H1 (cell line): ENCODE data around the gene ASTN2. TPM values are rescaled to one million over a fixed set of nuclear protein-coding genes. Genes with fewer than 3 reads are reported as not detected.

Experiments used
- CTCF ChIA-PET: fragments of 300-600 bp; sonication (Branson Sonifier 250); formaldehyde crosslinking; loops from one replicate; lab custom pipeline; 2021; ENCODE audit not compliant: partially characterized antibody; lab: Charles Lee
- POLR2A ChIA-PET: fragments of 300-600 bp; sonication (Branson Sonifier 250); formaldehyde crosslinking; loops from one replicate; lab custom pipeline; 2021; ENCODE audit warnings: inconsistent platforms; ENCODE audit not compliant: partially characterized antibody; lab: Charles Lee
- DNase-seq, 2 experiments: peaks; one replicate each; pipeline versions ENCODE4 v3.0.0 to v3.0.0-alpha.2; 2010 to 2022; ENCODE audit warnings: low spot score in 2 of 2, low read depth in 1 of 2, mixed read lengths in 1 of 2
- FAIRE-seq: peaks from 2 replicates; lab custom pipeline; 2011; peaks lifted over from hg19 to GRCh38; lab: Jason Lieb, UNC
- H2AFZ ChIP-seq: 2 replicates; pipeline ENCODE4 v1.8.1; 2012; ENCODE audit warnings: low read length, inconsistent platforms
- H2AK5ac ChIP-seq: 2 replicates; pipeline ENCODE4 v1.6.1; 2013; ENCODE audit warnings: low read depth, low read length
- H2BK120ac ChIP-seq: replicated peaks from 2 replicates; pipeline ENCODE3; 2013; ENCODE audit warnings: low read depth, low read length, inconsistent platforms
- H2BK12ac ChIP-seq: 2 replicates; pipeline ENCODE4 v1.6.1; 2013; ENCODE audit warnings: low read depth, low read length
- H2BK15ac ChIP-seq: 2 replicates; pipeline ENCODE4 v1.6.1; 2013; ENCODE audit warnings: low read length
- H2BK20ac ChIP-seq: 2 replicates; pipeline ENCODE4 v1.6.1; 2013; ENCODE audit warnings: low read length
- H2BK5ac ChIP-seq: 2 replicates; pipeline ENCODE4 v1.6.1; 2013; ENCODE audit warnings: low read depth, low read length
- H3K14ac ChIP-seq: 2 replicates; pipeline ENCODE4 v1.6.1; 2013; ENCODE audit warnings: inconsistent platforms; ENCODE audit not compliant: insufficient read length
- H3K18ac ChIP-seq: 2 replicates; pipeline ENCODE4 v1.6.1; 2013; ENCODE audit warnings: low read length; ENCODE audit errors: extremely low read depth
- H3K23ac ChIP-seq: 2 replicates; pipeline ENCODE4 v1.6.1; 2013; ENCODE audit warnings: inconsistent platforms; ENCODE audit not compliant: insufficient read length
- H3K23me2 ChIP-seq: 2 replicates; pipeline ENCODE4 v1.6.1; 2013; ENCODE audit warnings: low read depth, low read length
- H3K27ac ChIP-seq: 2 replicates; pipeline ENCODE4 v1.6.1; 2011; ENCODE audit warnings: low read depth, low read length, inconsistent platforms
- H3K27me3 ChIP-seq, 4 experiments: replicated peaks in 1 of 4; 1 replicate in 1 of 4; 2 replicates in 3 of 4; pipeline versions ENCODE4 v1.6.1 to v1.8.1; 2011 to 2013; ENCODE audit warnings: low read length in 3 of 4, mild to moderate bottlenecking in 3 of 4, inconsistent platforms in 2 of 4, mixed read lengths in 2 of 4, moderate library complexity in 1 of 4; ENCODE audit not compliant: control insufficient read depth in 3 of 4, insufficient read depth in 3 of 4; ENCODE audit errors: extremely low read depth in 1 of 4
- H3K36me3 ChIP-seq, 4 experiments: 2 replicates each; pipeline versions ENCODE4 v1.6.1 to v1.8.1; 2011 to 2013; ENCODE audit warnings: mild to moderate bottlenecking in 4 of 4, low read length in 3 of 4, moderate library complexity in 2 of 4, control low read depth in 1 of 4, inconsistent platforms in 1 of 4; ENCODE audit not compliant: insufficient read depth in 4 of 4, control insufficient read depth in 2 of 4
- H3K4ac ChIP-seq: replicated peaks from 2 replicates; pipeline ENCODE3; 2013; ENCODE audit warnings: low read length, low read depth, mixed read lengths, inconsistent platforms; ENCODE audit not compliant: insufficient read length
- H3K4me1 ChIP-seq, 4 experiments: replicated peaks in 1 of 4; 1 replicate in 1 of 4; 2 replicates in 3 of 4; pipeline versions ENCODE4 v1.6.1 to v1.8.1; 2011 to 2013; ENCODE audit warnings: low read length in 3 of 4, inconsistent platforms in 2 of 4, mixed read lengths in 1 of 4; ENCODE audit not compliant: insufficient read depth in 4 of 4, control insufficient read depth in 3 of 4
- H3K4me2 ChIP-seq, 2 experiments: 2 replicates each; pipeline versions ENCODE4 v1.6.1 to v1.8.1; 2011 to 2013; ENCODE audit warnings: low read depth in 2 of 2, low read length in 2 of 2, control low read depth in 1 of 2, inconsistent platforms in 1 of 2, mild to moderate bottlenecking in 1 of 2; ENCODE audit not compliant: insufficient read depth in 1 of 2
- H3K4me3 ChIP-seq, 4 experiments: fragments of 200-600, 300-600 bp in 1 of 4; sonication (generic), shearing (Covaris generic), sonication (Bioruptor Twin) in 1 of 4; 2 replicates each; pipeline versions ENCODE4 v1.5.1 to v1.8.1; 2011 to 2016; ENCODE audit warnings: low read length in 4 of 4, low read depth in 3 of 4, control low read depth in 2 of 4, inconsistent platforms in 2 of 4, mild to moderate bottlenecking in 2 of 4, mixed read lengths in 1 of 4, moderate library complexity in 1 of 4; ENCODE audit not compliant: insufficient read depth in 2 of 4; ENCODE audit errors: extremely low read depth in 1 of 4
- H3K56ac ChIP-seq: replicated peaks from 2 replicates; pipeline ENCODE3; 2013; ENCODE audit warnings: low read depth, mild to moderate bottlenecking, mixed read lengths, low read length, inconsistent platforms; ENCODE audit not compliant: insufficient read length
- H3K79me1 ChIP-seq: 2 replicates; pipeline ENCODE4 v1.6.1; 2013; ENCODE audit warnings: low read depth, low read length, control low read depth
- H3K79me2 ChIP-seq, 2 experiments: 2 replicates each; pipeline versions ENCODE4 v1.6.1 to v1.8.1; 2012 to 2013; ENCODE audit warnings: low read length in 2 of 2, mild to moderate bottlenecking in 2 of 2, inconsistent platforms in 1 of 2; ENCODE audit not compliant: insufficient read depth in 2 of 2, control insufficient read depth in 1 of 2
- H3K9ac ChIP-seq, 4 experiments: replicated peaks in 1 of 4; 1 replicate in 1 of 4; 2 replicates in 3 of 4; pipeline versions ENCODE4 v1.6.1 to v1.8.1; 2011 to 2013; ENCODE audit warnings: low read depth in 3 of 4, low read length in 3 of 4, control low read depth in 2 of 4, mild to moderate bottlenecking in 2 of 4, moderate library complexity in 2 of 4, inconsistent platforms in 1 of 4; ENCODE audit errors: extremely low read depth in 1 of 4
- H3K9me3 ChIP-seq, 2 experiments: 2 replicates each; pipeline versions ENCODE4 v1.6.1 to v1.8.1; 2012 to 2013; ENCODE audit warnings: mild to moderate bottlenecking in 2 of 2, moderate library complexity in 2 of 2, control low read depth in 1 of 2, inconsistent platforms in 1 of 2, low read depth in 1 of 2, low read length in 1 of 2, mixed read lengths in 1 of 2; ENCODE audit not compliant: insufficient read depth in 2 of 2
- H4K20me1 ChIP-seq, 2 experiments: replicated peaks in 1 of 2; 2 replicates each; pipeline versions ENCODE3 to v1.8.1; 2011 to 2013; ENCODE audit warnings: inconsistent platforms in 2 of 2, low read length in 2 of 2, mild to moderate bottlenecking in 1 of 2; ENCODE audit not compliant: insufficient read depth in 2 of 2, control insufficient read depth in 1 of 2
- H4K5ac ChIP-seq: 2 replicates; pipeline ENCODE4 v1.6.1; 2013; ENCODE audit warnings: low read length, low read depth, mixed read lengths, inconsistent platforms; ENCODE audit not compliant: insufficient read length
- H4K8ac ChIP-seq: 2 replicates; pipeline ENCODE4 v1.8.0; 2013; ENCODE audit warnings: mild to moderate bottlenecking, moderate library complexity, low read length, inconsistent platforms; ENCODE audit not compliant: insufficient read depth; ENCODE audit errors: extremely low read depth
- H4K91ac ChIP-seq: replicated peaks from 2 replicates; pipeline ENCODE3; 2013; ENCODE audit warnings: low read length, mixed read lengths, inconsistent platforms; ENCODE audit not compliant: insufficient read length
- BCL11A ChIP-seq, 2 experiments: IDR thresholded peaks; one replicate each; pipeline ENCODE4 v1.6.1; 2011; ENCODE audit warnings: low read depth in 2 of 2, low read length in 2 of 2, mild to moderate bottlenecking in 2 of 2
- HDAC2 ChIP-seq, 2 experiments: fragments of 300-600 bp in 1 of 2; sonication (generic) in 1 of 2; IDR thresholded peaks; 2 replicates each; pipeline ENCODE4 v1.6.1; 2011 to 2012; ENCODE audit warnings: low read depth in 2 of 2, low read length in 2 of 2, mild to moderate bottlenecking in 2 of 2, moderate library complexity in 2 of 2, borderline replicate concordance in 1 of 2, inconsistent platforms in 1 of 2
- WGBS, 2 experiments: shearing (Covaris generic) in 1 of 2; methylation state at CpG; one replicate each; pipeline versions ENCODE4 v1.1.6 to v1.1.7; 2013 to 2015; ENCODE audit warnings: low lambda C conversion rate in 2 of 2, mixed read lengths in 2 of 2, inconsistent platforms in 1 of 2, low coverage in 1 of 2, missing lambda C conversion rate in 1 of 2; ENCODE audit not compliant: insufficient replicate concordance in 2 of 2, insufficient coverage in 1 of 2, insufficient read length in 1 of 2; ENCODE audit errors: extremely low coverage in 1 of 2, missing lambda C conversion rate in 1 of 2; 5-methylcytosine and 5-hydroxymethylcytosine counted together
- polyA plus RNA-seq, 7 experiments: library from polyadenylated mRNA; depleted of rRNA in 3 of 7; stranded (reverse) in 5 of 7; unstranded in 2 of 7; fragments of >200 nt in 5 of 7; fragments of 200-250 nt in 2 of 7; gene quantifications; 1 replicate in 5 of 7; 2 replicates in 1 of 7; 4 replicates in 1 of 7; pipeline versions ENCODE4 v1.2.1 to v1.2.3, GENCODE V29; 2011 to 2013; ENCODE audit warnings: missing spikeins in 2 of 7, mixed read lengths in 2 of 7
- total RNA-seq: library from RNA; stranded (reverse); fragmentation: NEBNext Ultra II Directional; extraction: Animal tissue kit (Norgen Biotek cat#: 25700); gene quantifications from 2 replicates; pipeline ENCODE4 v1.2.1, GENCODE V29; 2021
- TF ChIP-seq, protein P1 (sequence below), 3 experiments: IDR thresholded peaks; 1 replicate in 2 of 3; 2 replicates in 1 of 3; pipeline versions ENCODE4 v1.5.1 to v1.6.1; 2011; ENCODE audit warnings: low read length in 3 of 3, mild to moderate bottlenecking in 3 of 3, inconsistent platforms in 2 of 3, low read depth in 1 of 3, moderate library complexity in 1 of 3; ENCODE audit not compliant: insufficient read depth in 1 of 3; ENCODE audit errors: control extremely low read depth in 1 of 3

ASTN2 gene
- total and polyA plus RNA-seq, 2 of the 8 experiments (the other 6 are each of a cell fraction or from before 2014, with no cell fraction given): 8.2 to 13.7 TPM

DNA sequence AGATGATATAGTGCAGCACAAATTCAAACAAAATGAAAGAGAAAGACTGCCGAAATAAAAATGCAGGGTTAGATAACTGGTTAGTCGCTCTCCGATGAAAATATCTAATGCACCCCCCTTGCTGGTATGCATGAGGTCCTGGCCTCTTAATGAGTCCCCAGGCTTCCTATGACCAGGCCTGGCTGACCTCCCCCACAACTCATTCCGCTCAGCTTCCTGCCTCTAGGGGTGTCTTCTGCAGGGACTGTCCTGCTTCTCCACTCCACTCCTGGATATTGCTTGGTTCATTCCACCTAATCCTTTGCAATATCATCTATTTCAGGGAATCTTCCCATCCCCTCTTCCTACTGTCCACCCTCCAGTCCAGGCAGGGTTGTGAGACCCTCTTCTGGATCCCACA is 341.8 kb downstream of the ASTN2 start:
- TF ChIP-seq BCL11A (IDR thresholded peaks at IDR 0.05; ENCODE audit: low read depth in 2 of 2, low read length in 2 of 2) (no peak), HDAC2 (IDR thresholded peaks at IDR 0.05; ENCODE audit: borderline replicate concordance in 1 of 2, low read depth in 2 of 2, low read length in 2 of 2) (no peak)
- TF ChIP-seq, protein P1, sequence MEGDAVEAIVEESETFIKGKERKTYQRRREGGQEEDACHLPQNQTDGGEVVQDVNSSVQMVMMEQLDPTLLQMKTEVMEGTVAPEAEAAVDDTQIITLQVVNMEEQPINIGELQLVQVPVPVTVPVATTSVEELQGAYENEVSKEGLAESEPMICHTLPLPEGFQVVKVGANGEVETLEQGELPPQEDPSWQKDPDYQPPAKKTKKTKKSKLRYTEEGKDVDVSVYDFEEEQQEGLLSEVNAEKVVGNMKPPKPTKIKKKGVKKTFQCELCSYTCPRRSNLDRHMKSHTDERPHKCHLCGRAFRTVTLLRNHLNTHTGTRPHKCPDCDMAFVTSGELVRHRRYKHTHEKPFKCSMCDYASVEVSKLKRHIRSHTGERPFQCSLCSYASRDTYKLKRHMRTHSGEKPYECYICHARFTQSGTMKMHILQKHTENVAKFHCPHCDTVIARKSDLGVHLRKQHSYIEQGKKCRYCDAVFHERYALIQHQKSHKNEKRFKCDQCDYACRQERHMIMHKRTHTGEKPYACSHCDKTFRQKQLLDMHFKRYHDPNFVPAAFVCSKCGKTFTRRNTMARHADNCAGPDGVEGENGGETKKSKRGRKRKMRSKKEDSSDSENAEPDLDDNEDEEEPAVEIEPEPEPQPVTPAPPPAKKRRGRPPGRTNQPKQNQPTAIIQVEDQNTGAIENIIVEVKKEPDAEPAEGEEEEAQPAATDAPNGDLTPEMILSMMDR (IDR thresholded peaks at IDR 0.05; ENCODE audit: control extremely low read depth in 1 of 3, insufficient read depth in 1 of 3, low read depth in 1 of 3, low read length in 3 of 3): peak in 1 of 3 experiments; percentile 9; a peak in 1 of 4 replicates
- Histone ChIP-seq H3K23ac (no peak overlapping the region), H3K4me1 (peaks cover 0 to 10% (median 4%) of the 10 kb centered on the region in 4 experiments; a peak in 4 of 7 replicates)

More for the DNA sequence above, 341.8 kb downstream of the ASTN2 start:
- Histone ChIP-seq H2BK15ac (peak overlapping the region; percentile 82; the same call in 1 of the 2 replicates), H4K8ac (no peak overlapping the region), H3K79me2 (no peaks in the 10 kb centered on the region), H2AK5ac (no peak overlapping the region), H4K91ac (no peak overlapping the region), H3K4me3 (no peak overlapping the region), H2BK120ac (no peak overlapping the region), H3K14ac (no peak overlapping the region), H3K18ac (no peak overlapping the region), H3K79me1 (no peaks in the 10 kb centered on the region), H4K20me1 (no peaks in the 10 kb centered on the region), H3K4ac (no peak overlapping the region), H3K4me2 (no peak overlapping the region), H2AFZ (no peak overlapping the region), H3K9me3 (no peaks in the 10 kb centered on the region), H2BK12ac (0 out of 2 replicates have a peak overlapping the region, but pooled peaks have one; percentile 39), H2BK20ac (0 out of 2 replicates have a peak overlapping the region, but pooled peaks have one; percentile 40), H3K27ac (no peak overlapping the region), H3K9ac (no peak overlapping the region), H4K5ac (no peak overlapping the region), H3K23me2 (no peaks in the 10 kb centered on the region), H3K36me3 (no peaks in the 10 kb centered on the region), H3K56ac (no peak overlapping the region), H3K27me3 (no peaks in the 10 kb centered on the region), H2BK5ac (no peak overlapping the region)
- DNase-seq: no peak
- no peak for FAIRE-seq
- WGBS, 2 experiments: 88% methylated on average over 4 of the region's 4 CpGs; no CpG with 5 or more reads in 1 of the 2 experiments
- ChIA-PET CTCF (interaction anchor here (0.6 to 2.6 kb wide), 15 partner anchors 10 to 340 kb away, joined by 3 to 12 read pairs (median 4); no protein-coding TSS in a partner anchor), POLR2A (no interaction called here)
